Uterus (tissue), 4 donors: ENCODE data around the gene SKAP1. TPM values are rescaled to one million over a fixed set of nuclear protein-coding genes. Genes with fewer than 3 reads are reported as not detected.

ENCODE experiments used
- DNase-seq, 2 donors: peaks; one replicate each; pipeline ENCODE4 v3.0.0-alpha.2; 2019 to 2020
- H3K27ac ChIP-seq, 2 donors: fragments of 200-600 bp; sonication (generic); 1 replicate in 1 of 2; 2 replicates in 1 of 2; pipeline ENCODE4 v1.5.1; 2016 to 2018
- H3K27me3 ChIP-seq, 2 donors: fragments of 200-600 bp; sonication (generic); one replicate each; pipeline ENCODE4 v1.5.1; 2018 to 2019; ENCODE audit warnings: control low read depth in 1 of 2
- H3K36me3 ChIP-seq, 2 donors: fragments of 200-600 bp; sonication (generic); one replicate each; pipeline ENCODE4 v1.5.1; 2019; ENCODE audit warnings: control low read depth in 1 of 2
- H3K4me1 ChIP-seq, 2 donors: fragments of 200-600 bp; sonication (generic); one replicate each; pipeline ENCODE4 v1.5.1; 2018 to 2019; ENCODE audit warnings: control low read depth in 1 of 2
- H3K4me3 ChIP-seq, 2 donors: fragments of 200-600 bp; sonication (generic); 1 replicate in 1 of 2; 2 replicates in 1 of 2; pipeline ENCODE4 v1.5.1; 2018 to 2019; ENCODE audit warnings: mild to moderate bottlenecking in 1 of 2
- H3K9me3 ChIP-seq, 2 donors: fragments of 200-600 bp; sonication (generic); one replicate each; pipeline ENCODE4 v1.5.1; 2019; ENCODE audit warnings: control low read depth in 1 of 2
- POLR2A ChIP-seq, 2 donors: fragments of 450-650 bp; IDR thresholded peaks; one replicate each; pipeline ENCODE4 v1.6.1; 2016; ENCODE audit warnings: antibody characterized with exemption in 2 of 2, mild to moderate bottlenecking in 1 of 2, moderate library complexity in 1 of 2
- intact Hi-C: fragments of 100-400 bp; cut with DNase I; formaldehyde crosslinking; loops from one replicate; pipeline ENCODE4 v1.15.1; 2023; ENCODE audit warnings: low total_unique reads
- total RNA-seq, 4 donors: library from RNA; depleted of rRNA in 3 of 4; stranded (reverse); fragments of >200 nt in 3 of 4; gene quantifications; one replicate each; pipeline versions ENCODE4 v1.1.0 to v1.2.4, GENCODE V29; 2014 to 2023
- TF ChIP-seq, protein P1 (sequence below), 4 experiments: fragments of 200-600 bp in 2 of 4; fragments of 450-650 bp in 2 of 4; sonication (generic) in 2 of 4; IDR thresholded peaks; one replicate each; pipeline ENCODE4 v1.5.1; 2016 to 2019; ENCODE audit warnings: antibody characterized with exemption in 4 of 4, mild to moderate bottlenecking in 2 of 4, moderate library complexity in 1 of 4
- donor health status: DM: yes; HTN: yes; CAD: no.

The SKAP1 gene
- total RNA-seq, 4 donors from 2014 or later, result 0.51 to 2.4 (median 1.9) TPM; not detected in 1

- Histone ChIP-seq H3K4me1 (no peaks in the 10 kb centered on the region), H3K9me3 (no peaks in the 10 kb centered on the region), H3K36me3 (no peaks in the 10 kb centered on the region), H3K27me3 (no peaks in the 10 kb centered on the region), H3K4me3 (no peak overlapping the region), H3K27ac (no peak overlapping the region)
- no peak for TF ChIP-seq POLR2A (IDR thresholded peaks at IDR 0.05)
- TF ChIP-seq, protein P1, sequence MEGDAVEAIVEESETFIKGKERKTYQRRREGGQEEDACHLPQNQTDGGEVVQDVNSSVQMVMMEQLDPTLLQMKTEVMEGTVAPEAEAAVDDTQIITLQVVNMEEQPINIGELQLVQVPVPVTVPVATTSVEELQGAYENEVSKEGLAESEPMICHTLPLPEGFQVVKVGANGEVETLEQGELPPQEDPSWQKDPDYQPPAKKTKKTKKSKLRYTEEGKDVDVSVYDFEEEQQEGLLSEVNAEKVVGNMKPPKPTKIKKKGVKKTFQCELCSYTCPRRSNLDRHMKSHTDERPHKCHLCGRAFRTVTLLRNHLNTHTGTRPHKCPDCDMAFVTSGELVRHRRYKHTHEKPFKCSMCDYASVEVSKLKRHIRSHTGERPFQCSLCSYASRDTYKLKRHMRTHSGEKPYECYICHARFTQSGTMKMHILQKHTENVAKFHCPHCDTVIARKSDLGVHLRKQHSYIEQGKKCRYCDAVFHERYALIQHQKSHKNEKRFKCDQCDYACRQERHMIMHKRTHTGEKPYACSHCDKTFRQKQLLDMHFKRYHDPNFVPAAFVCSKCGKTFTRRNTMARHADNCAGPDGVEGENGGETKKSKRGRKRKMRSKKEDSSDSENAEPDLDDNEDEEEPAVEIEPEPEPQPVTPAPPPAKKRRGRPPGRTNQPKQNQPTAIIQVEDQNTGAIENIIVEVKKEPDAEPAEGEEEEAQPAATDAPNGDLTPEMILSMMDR (IDR thresholded peaks at IDR 0.05), result no peak
- intact Hi-C loops, result no loop called here
- DNase-seq, result no peak
These were observed 292.4 kb downstream of the SKAP1 start for GRCh38 chr17:48137656-48138055.

DNA sequence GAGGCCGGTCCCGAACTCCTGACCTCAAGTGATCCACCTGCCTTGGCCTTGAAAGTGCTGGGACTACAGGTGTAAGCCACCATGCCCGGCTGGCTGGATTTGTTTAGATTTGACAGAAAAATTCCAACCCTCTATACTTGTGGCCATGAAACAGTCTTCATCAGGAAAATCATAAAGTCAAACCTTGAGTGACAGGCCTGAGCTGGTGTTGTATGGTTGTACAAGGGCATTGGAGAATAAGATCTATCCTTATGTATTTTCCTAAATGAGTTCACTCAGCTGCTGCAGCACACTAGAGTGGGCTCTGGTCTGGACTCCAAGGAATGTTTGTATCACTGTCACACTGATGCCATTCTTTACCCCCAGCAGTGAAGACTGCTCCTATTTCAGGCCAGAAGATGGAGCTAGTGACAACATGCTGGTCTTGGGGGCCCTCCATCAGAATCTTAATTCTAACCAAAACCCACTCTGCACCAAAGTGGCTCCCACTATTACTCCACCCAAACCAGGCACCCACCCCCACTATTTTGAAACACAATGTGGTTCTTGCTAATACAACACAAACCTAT lies 295.0 kb downstream of the SKAP1 start:
- DNase-seq, result no peak
- TF ChIP-seq, protein P1 (IDR thresholded peaks at IDR 0.05), result no peak
- no peak for TF ChIP-seq POLR2A (IDR thresholded peaks at IDR 0.05)

GRCh38 chr17:48132385-48132784 lies 297.6 kb downstream of the SKAP1 start:
- intact Hi-C loops, result no loop called here
- no peaks in the 10 kb centered on the region for H3K9me3 ChIP-seq
- H3K27me3 ChIP-seq, result no peaks in the 10 kb centered on the region
- H3K36me3 ChIP-seq, result no peaks in the 10 kb centered on the region
- TF ChIP-seq POLR2A (IDR thresholded peaks at IDR 0.05), result no peak
- TF ChIP-seq, protein P1 (IDR thresholded peaks at IDR 0.05), result no peak
- no peak overlapping the region for H3K27ac ChIP-seq
- H3K4me1 ChIP-seq, result no peaks in the 10 kb centered on the region
- H3K4me3 ChIP-seq, result no peak overlapping the region
- DNase-seq, result no peak

More for the DNA sequence above, 295.0 kb downstream of the SKAP1 start:
- Histone ChIP-seq H3K27me3 (no peaks in the 10 kb centered on the region), H3K4me1 (no peaks in the 10 kb centered on the region), H3K4me3 (no peak overlapping the region), H3K36me3 (no peaks in the 10 kb centered on the region), H3K27ac (no peak overlapping the region), H3K9me3 (no peaks in the 10 kb centered on the region)
- intact Hi-C loops, result no loop called here

DNA sequence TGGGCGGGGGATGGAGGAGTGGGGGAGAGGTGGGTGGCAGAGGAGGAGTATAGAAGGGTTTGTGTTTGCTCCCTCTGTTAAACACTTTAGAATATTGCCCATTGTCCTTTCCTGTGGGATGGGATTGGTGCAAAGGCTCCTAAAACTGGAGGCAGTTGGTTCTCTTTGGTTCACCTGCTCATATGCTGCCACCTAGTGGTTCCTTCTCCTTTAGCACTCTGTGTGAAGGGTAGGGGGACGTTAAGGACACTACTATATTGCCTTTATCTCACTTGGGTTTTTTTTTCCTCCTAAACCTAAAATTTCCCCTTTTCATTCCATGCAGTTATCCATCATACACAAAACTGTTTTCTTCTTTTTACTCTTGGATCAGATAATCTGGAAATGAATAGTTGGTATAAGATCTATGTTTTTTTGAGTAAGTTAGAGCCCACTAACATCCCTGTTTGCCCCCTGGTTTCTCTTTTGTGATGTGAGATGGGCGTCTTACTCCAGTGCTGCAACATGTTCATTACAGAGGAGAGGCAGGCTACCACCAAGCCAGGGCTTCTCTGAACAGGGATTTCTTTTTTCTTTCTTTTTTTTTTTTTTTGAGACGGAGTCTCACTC lies 298.7 kb downstream of the SKAP1 start:
- intact Hi-C loops, result no loop called here
- H3K9me3 ChIP-seq, result no peaks in the 10 kb centered on the region
- H3K27ac ChIP-seq, result no peak overlapping the region
- H3K27me3 ChIP-seq, result no peaks in the 10 kb centered on the region
- H3K4me1 ChIP-seq, result no peaks in the 10 kb centered on the region
- H3K36me3 ChIP-seq, result no peaks in the 10 kb centered on the region
- TF ChIP-seq, protein P1 (IDR thresholded peaks at IDR 0.05), result peak; percentile 77 to 88 (median 84)
- TF ChIP-seq POLR2A (IDR thresholded peaks at IDR 0.05), result no peak
- peak; percentile 41 to 74 for DNase-seq
- no peak overlapping the region for H3K4me3 ChIP-seq

DNA sequence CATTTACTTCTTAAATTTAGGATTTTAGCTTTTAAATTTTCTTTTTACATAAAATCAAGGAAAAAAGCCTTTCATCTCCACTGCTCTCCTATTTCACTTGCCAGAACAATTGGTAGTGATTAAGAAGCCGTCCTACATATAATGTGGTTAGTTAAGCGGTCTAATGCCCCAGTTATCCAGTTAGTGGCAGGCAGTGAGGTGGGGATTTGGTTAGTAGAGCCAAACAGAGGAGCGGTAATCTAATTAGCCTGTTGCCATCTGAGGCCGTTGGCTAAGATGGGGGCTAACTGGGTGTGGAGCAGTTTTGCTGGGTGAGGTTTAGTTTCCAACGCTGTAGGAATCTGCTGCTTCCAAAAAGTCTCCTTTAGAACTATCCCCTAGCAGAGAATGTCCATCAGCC lies 300.0 kb downstream of the SKAP1 start:
- DNase-seq, result no peak
- intact Hi-C loops, result loop anchor here (5.0 kb wide), 1 partner anchor 103 kb away; no protein-coding TSS in a partner anchor

More for the DNA sequence above, 300.0 kb downstream of the SKAP1 start:
- H3K27ac ChIP-seq, result no peak overlapping the region
- TF ChIP-seq POLR2A (IDR thresholded peaks at IDR 0.05), result no peak
- TF ChIP-seq, protein P1 (IDR thresholded peaks at IDR 0.05), result no peak
- H3K27me3 ChIP-seq, result no peaks in the 10 kb centered on the region
- no peak overlapping the region for H3K4me3 ChIP-seq
- no peaks in the 10 kb centered on the region for H3K4me1 ChIP-seq
- no peaks in the 10 kb centered on the region for H3K9me3 ChIP-seq
- no peaks in the 10 kb centered on the region for H3K36me3 ChIP-seq
